Measurements from ENCODE around the gene CELSR1.
"Not testable (repeated sequence)": the region's sequence is repeated elsewhere in the genome, so short reads cannot be mapped to it uniquely, and the experiment has no call there.

CELSR1 gene

DNA sequence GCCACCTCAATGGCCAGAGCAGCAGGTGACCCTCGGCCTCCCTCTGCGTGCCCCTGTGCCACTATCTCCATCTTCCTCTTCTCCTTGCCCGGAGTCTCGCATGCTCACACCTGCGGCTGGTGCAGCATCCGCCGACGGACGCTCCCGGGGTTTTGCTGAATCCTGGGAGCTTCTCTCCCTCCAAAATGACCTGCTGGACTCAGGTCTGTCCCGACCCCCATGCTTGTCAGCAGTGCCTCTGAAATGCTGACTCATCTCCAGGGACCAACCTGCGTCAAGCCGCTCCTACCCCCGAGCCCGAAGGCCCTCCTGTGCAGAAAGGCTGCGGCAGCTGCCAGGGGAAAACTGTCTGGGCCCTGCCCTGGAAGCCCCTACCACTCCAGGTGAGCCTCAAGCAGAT, 58.4 kb downstream of the CELSR1 start:
- DNase-seq: no peak

DNA sequence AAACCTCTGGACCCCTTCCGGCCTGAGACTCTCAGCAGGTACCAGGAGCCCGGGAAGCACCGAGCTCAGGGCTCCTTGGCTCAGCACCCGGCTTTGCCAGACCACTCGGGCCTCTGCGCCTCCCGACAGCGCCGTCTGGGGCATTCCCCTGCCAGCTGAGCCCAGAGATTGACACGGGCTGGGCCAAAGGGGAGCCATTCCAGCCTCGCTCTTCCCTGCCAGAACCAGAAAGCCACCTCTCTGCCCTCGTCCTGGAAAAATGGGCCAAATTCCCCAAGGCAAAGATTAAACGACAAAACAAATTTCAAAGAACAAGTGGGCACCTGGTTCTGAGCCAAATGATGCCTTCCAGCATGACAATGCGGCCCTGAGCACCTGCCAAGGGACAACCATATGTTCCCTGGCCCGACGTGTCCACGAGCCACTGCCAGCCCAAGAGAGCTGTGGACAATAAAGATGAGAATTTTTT, 59.3 kb downstream of the CELSR1 start:
- DNase-seq: no peak

DNA sequence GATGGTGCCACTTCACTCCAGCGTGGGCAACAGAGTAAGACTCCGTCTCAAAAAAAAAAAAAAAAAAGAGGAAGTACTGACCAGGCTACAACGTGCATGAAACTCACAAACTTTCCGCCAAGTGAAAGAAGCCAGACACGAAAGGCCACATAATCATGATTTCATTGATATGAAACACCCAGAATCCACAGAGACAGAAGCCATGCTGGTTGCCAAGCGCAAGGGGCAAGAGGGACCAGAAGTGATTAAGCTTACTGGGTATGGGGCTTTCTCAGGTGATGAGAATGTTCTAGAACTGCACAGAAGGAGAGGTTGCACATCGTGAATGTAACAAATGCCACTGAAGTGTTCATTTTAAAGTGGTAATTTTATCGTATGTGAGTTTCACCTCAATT, 60.9 kb downstream of the CELSR1 start:
- no peak for DNase-seq

DNA sequence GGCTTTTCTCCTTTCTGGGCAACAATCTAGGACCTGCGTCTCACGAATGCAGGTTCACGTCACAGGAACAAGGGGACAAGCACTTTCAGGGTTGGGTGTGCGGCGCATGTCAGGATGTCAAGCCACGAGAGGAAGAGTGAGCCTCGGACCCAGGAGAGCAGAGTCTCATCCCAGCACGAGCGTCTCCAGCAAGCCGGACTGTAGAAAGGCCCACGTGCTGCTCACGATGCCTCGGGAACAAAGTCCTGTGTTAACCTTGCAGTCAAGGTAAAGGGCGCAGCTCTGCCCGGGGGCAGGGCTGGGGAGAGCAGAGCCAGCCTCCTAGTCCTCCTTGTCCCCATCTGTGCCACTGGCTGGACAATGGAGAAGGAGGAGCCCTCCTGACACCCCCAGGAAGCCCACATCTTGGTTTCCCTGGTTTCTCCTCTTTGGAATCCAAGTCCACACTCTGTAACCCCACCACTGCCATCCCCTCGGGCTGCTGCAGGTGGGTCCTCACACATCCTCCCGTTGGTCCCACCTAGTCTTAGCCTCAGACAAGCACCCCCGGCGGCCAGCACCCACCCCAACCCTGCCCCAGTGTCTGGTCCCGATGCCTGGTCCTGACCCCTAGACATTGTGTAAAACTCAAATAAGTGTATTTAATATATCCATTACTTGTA, 63.4 kb downstream of the CELSR1 start:
- no peak for DNase-seq

DNA sequence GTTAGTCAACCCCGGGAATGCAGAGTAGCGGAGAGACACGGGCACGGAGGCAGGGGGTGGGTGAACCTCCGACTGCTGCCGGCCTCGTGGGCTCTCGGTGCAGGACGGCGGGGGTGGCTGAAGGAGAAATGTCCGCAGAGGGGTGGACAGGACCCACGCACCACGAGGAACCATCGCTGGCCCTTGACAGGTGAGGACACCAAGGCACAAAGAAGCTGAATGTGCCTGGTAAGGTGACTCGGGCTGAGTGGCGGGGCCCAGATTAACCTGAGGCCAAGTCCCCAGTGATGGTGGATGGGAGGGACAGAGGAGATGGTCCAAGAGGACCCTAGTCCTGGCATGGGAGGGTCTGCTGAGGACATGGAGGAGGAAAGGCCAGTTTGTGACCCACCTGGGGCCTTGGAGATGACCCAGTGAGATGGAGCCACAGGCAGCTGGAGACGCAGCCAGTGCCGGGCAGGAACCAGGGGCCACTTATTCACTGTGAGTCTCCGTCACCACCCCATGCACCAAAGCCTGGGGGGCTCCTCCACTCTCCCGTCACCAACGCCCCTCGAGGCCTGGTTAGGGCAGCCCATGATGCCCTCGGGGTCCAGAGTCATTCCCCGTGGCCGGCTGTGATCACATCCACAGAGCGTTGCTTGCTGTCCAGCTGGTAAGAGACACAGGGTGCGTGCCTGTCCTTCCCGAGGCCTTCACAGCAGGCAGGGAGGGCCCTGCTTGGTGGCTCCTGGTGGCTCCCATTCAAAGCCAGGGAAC, 64.2 kb downstream of the CELSR1 start:
- DNase-seq: no peak

DNA sequence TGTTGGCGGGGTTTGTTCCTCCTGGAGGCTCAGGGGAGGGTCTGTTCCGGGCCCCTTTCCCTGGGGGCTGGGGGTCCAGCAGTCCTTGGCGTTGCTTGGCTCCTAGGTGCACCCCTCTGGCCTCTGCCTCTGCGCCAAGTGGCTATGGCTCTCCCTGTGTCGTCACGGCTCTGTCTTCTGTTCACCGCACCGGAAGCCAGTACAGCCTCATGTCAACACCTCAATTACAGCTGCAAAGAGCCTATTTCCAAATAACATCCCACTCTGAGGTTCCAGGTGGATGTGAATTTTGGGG, 64.8 kb downstream of the CELSR1 start:
- no peak for DNase-seq

DNA sequence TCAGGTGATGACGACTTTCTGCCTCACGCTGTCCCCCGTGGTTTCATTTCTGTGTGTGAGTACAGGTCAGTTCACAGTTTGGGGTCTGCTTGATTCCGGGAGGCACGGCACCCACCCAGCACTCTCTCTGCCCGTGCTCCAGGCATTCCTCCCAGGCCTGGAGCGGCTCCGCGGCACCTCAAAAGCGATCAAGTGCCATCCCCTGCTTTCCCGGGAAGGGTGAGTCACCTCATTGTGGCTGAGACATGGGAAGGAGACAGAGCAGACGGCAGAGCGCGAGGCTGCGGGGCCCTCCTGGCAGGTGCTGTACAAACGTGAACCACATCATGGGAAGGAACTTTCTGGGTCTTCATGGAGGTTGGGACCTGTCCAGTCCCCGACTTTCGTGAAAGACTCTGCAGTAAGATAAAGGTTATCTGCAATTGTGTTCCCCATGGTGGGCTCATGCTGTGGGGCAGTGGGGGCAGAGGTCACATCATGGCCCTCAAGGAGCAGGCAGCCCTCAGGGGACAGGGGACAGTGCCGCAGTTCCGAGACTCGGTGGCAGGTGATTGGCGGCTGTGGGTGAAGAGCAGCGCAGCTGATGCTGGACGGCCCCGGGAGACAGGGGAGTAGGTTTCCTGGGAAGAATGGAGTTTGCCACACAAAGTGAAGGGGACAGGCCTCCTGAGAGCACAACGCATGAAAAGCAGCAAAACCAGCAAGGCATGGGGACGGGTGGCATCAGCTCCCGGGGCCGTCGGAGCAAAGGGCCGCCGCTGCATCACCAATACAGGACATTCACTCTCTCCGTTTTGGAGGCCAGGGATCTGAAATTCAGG, 65.3 kb downstream of the CELSR1 start:
- no peak for DNase-seq

DNA sequence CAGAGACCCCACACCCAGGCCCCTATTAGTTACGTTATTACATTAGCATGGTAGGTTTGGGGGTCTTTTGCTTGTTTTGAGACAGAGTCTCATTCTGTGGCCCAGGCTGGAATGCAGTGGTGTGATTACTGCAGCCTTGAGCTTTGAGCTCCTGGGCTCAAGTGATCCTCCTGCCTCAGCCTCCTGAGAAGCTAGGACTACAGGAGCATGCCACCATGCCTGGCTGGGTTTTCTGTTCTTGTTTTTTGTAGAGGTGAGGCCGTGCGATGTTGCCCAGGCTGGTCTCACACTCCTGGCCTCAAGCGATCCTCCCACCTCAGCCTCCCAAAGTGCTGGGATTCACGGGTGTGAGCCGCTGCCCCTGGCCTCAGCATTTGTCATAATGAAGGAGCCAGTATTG, 66.1 kb downstream of the CELSR1 start:
- not testable (repeated sequence) for DNase-seq

DNA sequence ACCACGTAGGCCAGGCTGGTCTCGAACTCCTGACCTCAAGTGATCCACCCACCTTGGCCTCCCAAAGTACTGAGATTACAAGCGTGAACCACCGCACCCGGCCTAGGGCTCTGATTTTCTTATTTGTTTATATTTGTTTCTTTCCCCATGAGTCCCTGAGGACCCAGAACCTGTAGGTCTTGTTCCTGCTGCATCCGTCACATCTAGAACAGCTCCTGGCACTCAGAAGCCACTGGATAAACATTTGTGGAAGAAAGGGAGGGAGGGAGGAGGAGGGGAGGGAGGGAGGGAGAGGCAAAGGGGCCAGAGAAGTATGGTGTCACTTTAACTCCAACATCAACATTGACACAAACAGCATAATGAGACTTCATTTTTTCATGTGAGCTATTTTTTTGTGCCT, 67.7 kb downstream of the CELSR1 start:
- no peak for DNase-seq

DNA sequence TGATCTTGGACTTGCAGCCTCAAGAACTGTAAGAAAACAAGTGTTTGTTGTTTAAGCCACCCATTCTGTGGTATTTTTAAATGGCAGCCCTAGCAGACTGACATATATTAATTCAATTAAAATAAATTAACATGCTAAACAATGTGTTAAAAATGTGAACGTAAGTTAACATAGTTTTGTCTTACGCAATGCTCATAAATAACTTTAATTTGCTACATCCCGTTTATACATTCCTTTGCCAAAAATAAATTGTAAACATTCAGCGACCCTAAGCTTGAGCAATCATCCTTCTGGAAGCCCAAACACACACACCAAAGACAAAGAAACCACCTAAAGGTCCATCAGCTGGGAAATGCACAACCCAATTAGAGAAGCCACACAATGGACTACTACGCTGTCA, 70.4 kb downstream of the CELSR1 start:
- no peak for DNase-seq

DNA sequence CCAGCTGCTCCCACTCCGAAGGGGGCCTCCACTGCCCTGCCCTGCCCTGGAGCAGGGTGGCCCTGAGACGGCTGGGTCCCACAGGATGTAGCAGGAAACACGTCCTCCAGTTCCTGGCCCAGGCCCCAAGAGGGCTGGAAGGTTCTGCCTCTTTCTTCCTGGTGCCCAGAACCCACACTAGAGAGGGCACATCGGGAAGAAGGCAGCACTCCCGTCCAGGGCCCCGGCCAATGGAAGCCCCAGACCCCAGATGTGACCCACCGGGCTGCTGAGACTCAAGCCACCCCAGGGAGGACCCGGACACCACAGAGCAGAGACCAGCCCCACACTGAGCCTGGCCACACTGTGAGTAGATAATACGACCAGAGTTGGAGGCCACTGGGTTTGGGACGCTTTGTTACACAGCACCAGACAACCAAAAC, 71.2 kb downstream of the CELSR1 start:
- DNase-seq: no peak

DNA sequence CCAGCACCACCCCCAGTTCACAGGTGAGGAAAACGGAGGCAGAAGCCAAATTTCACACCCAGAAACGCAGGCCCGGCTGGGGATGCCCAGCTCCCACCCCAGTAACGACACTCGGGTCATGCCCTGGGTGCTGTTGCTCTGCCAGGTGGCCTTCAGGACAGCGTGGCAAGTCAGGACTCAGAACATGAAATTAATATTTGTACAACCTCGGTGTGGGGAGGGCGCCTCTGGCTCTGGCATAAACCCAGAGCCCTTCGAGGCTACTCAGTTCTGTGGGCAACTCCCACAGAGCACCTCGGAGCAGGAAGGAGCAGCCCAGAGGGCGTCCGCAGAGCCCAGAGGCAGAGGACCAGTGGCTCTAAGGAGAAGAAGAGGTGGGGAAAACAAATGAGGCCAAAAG, 71.6 kb downstream of the CELSR1 start:
- no peak for DNase-seq

DNA sequence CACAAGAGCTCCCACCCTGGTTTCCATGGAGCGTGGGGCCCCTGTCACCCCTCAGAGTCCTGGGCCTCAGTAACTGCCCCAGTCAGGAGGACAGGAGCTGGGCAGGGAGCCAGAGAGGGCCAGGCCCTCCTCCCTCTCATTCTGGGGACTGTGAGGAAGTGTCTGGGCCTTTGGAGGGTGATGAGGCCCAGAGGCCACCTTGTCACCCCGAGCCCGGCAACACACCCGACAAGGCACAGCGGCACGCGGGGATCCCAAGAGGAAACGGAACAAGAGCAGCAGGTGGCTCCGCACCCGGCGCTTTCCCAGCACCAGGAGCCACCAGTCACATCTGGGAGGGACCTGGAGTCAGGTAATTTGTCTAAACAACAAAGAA, 72.1 kb downstream of the CELSR1 start:
- DNase-seq: no peak

DNA sequence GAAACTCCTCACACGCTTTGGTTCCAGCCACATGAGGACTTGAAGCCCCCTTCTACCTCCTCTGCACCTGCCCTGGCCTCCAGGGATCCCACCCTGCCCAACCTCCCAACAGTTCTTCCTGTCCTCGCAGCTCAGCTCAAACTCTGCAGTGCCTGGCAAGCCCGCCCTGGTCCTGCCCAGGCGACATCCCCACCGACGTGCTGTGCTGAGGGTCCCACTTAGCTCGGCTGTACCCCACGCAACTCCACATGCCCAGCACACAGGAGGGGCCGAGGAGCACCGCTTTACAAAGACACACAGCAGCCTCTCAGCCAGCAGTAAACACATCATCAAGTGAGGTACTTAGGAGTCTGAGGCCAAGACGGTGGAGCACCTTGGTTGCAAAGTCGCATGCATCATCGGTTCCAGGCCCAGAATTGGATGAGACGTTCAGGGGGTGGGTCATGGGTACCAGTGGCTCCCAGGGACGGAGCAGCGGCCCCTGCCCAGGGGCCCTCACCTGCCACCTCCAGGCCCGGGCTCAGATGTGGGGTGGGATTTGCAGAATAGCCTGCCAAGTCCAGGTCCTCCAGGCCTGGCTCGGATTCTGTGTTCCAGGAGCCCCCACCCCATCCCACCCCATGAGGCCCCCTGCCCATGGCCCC, 72.6 kb downstream of the CELSR1 start:
- no peak for DNase-seq

DNA sequence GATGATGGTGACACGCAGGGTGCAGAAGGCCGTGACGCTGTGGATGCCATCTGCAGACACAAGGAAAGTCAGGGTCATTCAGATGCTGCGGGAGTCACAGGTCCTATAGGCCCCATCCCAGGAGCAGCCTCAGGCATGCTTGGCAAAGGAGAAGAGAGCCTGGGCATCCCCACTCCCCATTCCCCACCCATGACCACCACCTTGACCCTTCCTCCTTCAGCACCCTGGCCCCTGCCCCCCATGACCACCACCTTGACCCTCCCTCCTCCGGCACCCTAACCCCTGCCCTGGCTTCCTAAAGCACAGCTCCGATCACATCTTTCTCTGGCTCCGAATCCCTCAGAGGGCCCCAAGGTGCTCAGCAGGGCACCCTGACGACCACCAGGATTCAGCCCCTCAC, 73.1 kb downstream of the CELSR1 start:
- DNase-seq: no peak

DNA sequence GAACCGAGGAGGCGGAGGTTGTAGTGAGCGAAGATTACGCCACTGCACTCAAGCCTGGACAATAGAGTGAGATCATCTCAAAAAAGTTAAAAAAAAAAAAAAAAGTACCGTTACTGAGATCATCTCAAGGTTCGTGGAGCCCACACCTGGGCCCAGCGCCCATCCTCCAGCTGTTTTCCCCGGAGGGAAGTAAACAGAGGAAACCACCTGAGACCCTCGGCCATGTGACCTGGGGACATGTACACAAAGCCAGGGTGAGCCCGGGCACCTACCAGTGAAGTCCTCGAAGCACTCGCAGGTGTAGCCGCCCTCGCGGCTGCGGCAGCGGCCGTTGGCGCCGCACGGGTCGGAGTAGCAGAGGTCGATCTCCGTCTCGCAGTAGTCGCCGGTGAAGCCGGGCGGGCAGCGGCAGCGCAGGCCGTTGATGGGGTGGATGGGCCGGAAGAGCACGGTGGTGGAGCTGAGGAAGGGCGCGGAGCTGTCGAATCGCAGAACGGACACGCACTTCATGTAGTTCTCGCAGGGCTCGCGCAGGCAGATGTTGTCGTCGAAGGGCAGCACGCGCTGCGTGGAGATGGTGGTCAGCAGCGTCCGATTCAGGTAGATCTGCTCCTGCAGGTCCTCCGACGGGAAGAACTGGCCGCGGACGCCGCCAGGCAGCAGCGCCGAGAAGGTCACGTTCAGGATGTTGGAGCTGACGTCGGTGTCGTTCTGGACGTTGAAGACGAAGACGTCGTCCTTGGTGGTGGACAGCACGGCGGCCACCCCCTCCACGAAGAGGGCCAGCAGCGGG, 73.8 kb downstream of the CELSR1 start:
- DNase-seq: no peak

DNA sequence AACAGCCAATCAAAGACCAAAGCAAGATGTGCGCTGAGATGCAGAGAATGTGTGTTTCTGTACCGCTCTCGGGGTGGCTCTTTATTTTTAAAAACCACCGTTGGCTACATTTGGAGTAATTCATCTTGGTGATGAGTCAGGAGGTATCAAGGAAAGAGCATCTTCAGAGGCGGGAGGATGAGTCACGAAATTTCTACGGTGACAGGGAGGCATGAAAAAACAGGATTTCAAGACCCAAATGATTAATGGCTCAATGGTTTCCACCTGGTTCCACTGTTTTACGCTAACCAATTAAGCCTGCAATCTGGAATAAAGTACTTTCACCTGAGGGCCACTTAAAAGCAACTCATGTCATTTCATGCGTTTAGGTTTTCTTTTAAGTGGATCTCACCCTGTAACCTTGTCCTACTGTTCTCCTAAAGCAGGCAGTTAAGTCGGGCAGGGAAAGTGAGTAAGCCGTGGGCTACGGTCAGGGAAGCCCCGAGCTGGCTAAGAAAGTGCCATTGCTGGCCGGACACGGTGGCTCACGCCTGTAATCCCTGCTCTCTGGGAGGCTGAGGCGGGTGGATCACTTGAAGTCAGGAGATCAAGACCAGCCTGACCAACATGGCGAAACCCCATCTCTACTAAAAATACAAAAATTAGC, 74.6 kb downstream of the CELSR1 start:
- no peak for DNase-seq

DNA sequence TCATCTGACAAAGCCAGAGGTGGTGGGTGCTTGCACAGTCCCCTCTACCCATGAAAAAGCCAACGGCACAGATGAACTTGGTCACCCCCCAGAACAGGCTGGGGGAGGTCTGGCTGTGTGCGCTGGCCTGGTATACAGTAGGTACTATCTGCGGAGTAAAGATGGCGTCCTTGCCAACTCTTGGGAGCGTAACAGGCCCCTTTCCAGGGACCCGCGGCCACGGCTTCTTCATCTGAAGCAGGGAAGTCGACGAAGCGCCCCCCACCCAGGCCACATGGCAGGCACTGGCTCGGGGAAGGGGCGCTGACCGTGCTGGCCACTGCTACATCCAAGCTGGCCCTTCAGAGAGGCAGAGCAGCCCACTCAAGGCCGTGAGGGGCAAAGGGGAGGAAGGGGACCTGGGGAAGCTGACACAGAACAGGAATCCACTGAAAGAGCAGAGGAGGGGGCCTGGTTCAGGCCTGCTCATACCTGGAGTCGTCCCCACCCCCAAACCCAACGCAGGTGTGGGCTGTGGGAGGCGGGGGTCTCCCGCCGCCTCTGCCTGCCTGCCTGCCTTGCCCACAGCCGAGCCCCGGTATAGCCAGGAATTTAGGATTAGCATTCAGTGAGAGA, 75.7 kb downstream of the CELSR1 start:
- DNase-seq: no peak

DNA sequence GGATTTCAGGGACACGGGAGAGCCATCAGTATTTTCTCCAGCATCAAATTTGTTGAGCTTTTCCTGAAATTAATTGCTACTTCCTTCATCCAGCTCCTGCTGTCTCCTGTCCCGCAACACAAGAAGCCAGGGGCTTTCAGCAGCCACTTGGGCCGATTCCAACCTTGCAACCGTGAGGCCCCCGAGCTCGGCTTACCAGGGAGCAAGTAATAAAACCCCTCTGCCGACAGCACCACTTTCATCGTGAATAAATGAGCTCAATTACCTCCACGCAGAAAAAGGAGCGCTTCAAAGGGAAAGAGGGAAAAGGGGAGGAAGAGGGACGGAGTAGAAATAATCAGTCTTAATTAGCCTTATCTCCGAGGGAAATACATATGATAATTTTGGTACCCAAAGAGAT, 76.6 kb downstream of the CELSR1 start:
- no peak for DNase-seq

DNA sequence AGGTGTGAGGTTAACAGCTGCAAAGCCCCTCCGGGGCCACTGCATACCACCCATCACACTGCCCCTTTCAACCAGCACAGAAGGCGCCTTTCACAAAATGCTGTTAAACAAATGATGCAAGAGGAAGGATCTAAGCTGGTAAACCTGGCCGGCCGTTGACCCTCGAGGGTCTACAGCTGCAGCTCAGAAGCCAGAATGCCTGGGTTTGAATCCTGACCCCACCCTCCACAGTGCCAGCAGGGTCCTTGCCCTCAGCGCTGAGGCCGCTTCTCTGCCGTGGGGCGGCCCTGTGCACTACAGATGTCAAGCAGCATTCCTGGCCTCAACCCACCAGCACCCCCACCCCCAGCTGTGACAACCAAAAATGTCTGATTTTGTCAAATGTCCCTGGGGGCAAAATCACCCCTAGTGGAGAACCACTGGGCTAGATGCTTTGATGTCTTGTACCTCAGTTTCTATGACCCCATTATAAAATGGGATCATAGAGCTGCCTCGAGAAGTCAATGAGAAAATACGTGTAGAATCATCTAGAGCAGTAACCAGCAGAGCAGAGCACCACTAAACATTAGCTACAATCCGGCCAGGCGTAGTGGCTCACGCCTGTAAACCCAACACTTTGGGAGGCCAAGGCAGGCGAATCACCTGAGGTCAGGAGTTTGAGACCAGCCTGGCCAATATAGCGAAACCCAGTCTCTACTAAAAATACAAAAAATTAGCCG, 77.9 kb downstream of the CELSR1 start:
- DNase-seq: no peak

DNA sequence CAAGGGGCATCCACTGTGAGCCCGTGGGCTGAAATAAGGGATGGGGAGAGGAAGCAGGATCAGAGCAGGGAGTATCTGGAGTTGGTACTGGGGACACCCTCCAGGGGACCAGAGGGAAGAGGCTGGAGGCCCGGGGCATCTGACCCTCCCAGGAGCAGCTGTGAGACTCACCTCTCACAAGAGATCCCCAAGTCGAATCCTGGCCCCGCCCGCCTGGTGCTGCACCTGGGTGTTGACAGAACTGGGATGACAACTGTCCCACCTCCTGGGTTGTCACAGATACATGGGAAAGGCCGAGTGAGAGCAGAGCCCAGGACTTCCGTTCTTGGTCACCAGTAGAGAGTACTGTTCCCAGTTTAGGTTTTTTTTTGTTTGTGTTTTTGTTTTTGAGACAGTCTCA, 78.9 kb downstream of the CELSR1 start:
- DNase-seq: no peak
